GM19239 (cell line): ENCODE results near the gene THRSP.
A peak's percentile ranks its signal among the peaks of the same experiment; 100 is the strongest.
"Not testable (repeated sequence)": the region's sequence is repeated elsewhere in the genome, so short reads cannot be mapped to it uniquely, and the experiment has no call there.

Source experiments
- DNase-seq: peaks from one replicate; pipeline ENCODE4 v3.0.0; 2011; ENCODE audit warnings: low spot score; ENCODE audit not compliant: insufficient read length
- FAIRE-seq: peaks from 2 replicates; lab custom pipeline; 2011; peaks lifted over from hg19 to GRCh38; lab: Jason Lieb, UNC

THRSP gene

GRCh38 chr11:78061088-78061920 is 2.4 kb upstream of the THRSP start:
- no peak for DNase-seq

GRCh38 chr11:78061921-78062311 is 1.7 kb upstream of the THRSP start:
- DNase-seq (no peak), FAIRE-seq (no peak)

More at GRCh38 chr11:78061088-78061920, 2.4 kb upstream of the THRSP start:
- no peak for FAIRE-seq

GRCh38 chr11:78062671-78063070 is 990 bp upstream of the THRSP start:
- DNase-seq (no peak), FAIRE-seq (no peak)

GRCh38 chr11:78065203-78065602 is 1.5 kb downstream of the THRSP start:
- FAIRE-seq (no peak), DNase-seq (no peak)

- DNase-seq (no peak), FAIRE-seq (no peak)
Measured at GRCh38 chr11:78066471-78066870, 2.8 kb downstream of the THRSP start.

- DNase-seq (no peak), FAIRE-seq (no peak)
Measured at GRCh38 chr11:78067704-78068103, 4.0 kb downstream of the THRSP start.

GRCh38 chr11:78069465-78069864 is 5.8 kb downstream of the THRSP start:
- DNase-seq (no peak), FAIRE-seq (no peak)

- FAIRE-seq (no peak), DNase-seq (no peak)
Measured at GRCh38 chr11:78070621-78071020, 7.0 kb downstream of the THRSP start.

- DNase-seq = no peak
- no peak for FAIRE-seq
Measured at GRCh38 chr11:78071717-78072116, 8.1 kb downstream of the THRSP start.

GRCh38 chr11:78072455-78072854 is 8.8 kb downstream of the THRSP start:
- FAIRE-seq (no peak), DNase-seq (no peak)

- no peak for DNase-seq
- FAIRE-seq = no peak
Measured at GRCh38 chr11:78074756-78075155, 11.1 kb downstream of the THRSP start.

GRCh38 chr11:78076733-78077403 is 13.2 kb downstream of the THRSP start:
- no peak for FAIRE-seq

GRCh38 chr11:78077592-78077991 is 13.9 kb downstream of the THRSP start:
- not testable (repeated sequence) for DNase-seq, FAIRE-seq

More at GRCh38 chr11:78076733-78077403, 13.2 kb downstream of the THRSP start:
- no peak for DNase-seq

GRCh38 chr11:78078218-78079167 is 14.8 kb downstream of the THRSP start:
- no peak for FAIRE-seq

GRCh38 chr11:78079232-78080083 is 15.8 kb downstream of the THRSP start, which contains the start of gene NDUFC2:
Gene NDUFC2, minus strand, starts transcription at chr11:78079862. Its CDS starts 118 bp downstream, at chr11:78079744.
- DNase-seq (peak; percentile 72), FAIRE-seq (no peak)

More at GRCh38 chr11:78078218-78079167, 14.8 kb downstream of the THRSP start:
- no peak for DNase-seq

GRCh38 chr11:78080084-78080817 is 16.6 kb downstream of the THRSP start:
- DNase-seq (no peak), FAIRE-seq (no peak)

- DNase-seq (no peak), FAIRE-seq (no peak)
Measured at GRCh38 chr11:78080818-78081495, 17.3 kb downstream of the THRSP start.

GRCh38 chr11:78081583-78081982 is 17.9 kb downstream of the THRSP start:
- no peak for DNase-seq
- FAIRE-seq = no peak
